ENCODE measurements around the gene KRT35.

KRT35 gene

DNA sequence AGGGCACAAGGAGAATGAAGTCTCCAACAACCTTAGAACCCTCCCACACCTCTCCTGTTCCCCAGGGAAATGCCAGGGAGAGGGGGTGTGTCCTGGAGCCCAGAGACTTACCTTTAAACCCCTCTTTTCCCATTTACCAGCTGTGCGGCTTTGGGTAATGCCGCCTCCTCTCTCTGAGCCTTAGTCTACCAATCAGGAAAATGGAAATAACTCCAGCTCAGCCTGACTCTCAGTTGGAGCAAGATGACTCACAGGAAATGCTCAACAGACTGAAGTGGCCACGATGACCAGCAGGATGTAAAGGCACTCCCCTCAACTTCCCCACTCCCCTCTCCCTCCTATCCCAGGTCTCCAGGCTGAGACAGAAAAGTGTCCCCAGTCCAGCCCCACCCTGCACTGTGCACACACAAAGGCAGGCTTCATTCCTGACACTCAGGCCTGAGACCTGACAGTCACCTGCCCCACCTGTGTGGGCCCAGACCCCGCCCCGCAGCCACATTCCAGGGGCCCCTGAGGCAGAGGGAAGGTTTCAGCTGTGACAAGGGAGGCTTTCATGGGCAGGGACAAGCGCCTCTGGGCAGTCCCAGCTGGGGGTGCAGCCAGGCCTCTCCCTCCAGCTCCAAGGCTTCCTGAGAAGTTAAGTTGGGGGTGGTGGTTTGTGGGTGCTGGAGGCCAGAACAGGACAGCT, 40.8 kb upstream of the KRT35 start:
- Histone ChIP-seq H3K9me3 (ENCODE audit: control insufficient read depth, insufficient read depth, low read length) (no peaks in the 10 kb centered on the region), H3K4me1 (ENCODE audit: control insufficient read depth, low read length) (no peaks in the 10 kb centered on the region), H3F3A (ENCODE audit: control insufficient read depth, insufficient read depth) (no peaks in the 10 kb centered on the region), H3K79me2 (ENCODE audit: control insufficient read depth, low read length) (no peaks in the 10 kb centered on the region), H3K4me3 (ENCODE audit: low read length) (no peak overlapping the region), H4K20me1 (ENCODE audit: control insufficient read depth, insufficient read depth, low read depth, low read length) (no peaks in the 10 kb centered on the region), H3K9me2 (replicated peaks; ENCODE audit: control insufficient read depth, low read length) (no peaks in the 10 kb centered on the region), H3K27me3 (ENCODE audit: control insufficient read depth, low read length) (no peaks in the 10 kb centered on the region), H3K4me2 (ENCODE audit: low read length) (no peak overlapping the region), H3K27ac (ENCODE audit: low read depth, low read length) (no peak overlapping the region), H3K36me3 (ENCODE audit: control insufficient read depth, low read length) (no peaks in the 10 kb centered on the region)
- TF ChIP-seq, protein P1, sequence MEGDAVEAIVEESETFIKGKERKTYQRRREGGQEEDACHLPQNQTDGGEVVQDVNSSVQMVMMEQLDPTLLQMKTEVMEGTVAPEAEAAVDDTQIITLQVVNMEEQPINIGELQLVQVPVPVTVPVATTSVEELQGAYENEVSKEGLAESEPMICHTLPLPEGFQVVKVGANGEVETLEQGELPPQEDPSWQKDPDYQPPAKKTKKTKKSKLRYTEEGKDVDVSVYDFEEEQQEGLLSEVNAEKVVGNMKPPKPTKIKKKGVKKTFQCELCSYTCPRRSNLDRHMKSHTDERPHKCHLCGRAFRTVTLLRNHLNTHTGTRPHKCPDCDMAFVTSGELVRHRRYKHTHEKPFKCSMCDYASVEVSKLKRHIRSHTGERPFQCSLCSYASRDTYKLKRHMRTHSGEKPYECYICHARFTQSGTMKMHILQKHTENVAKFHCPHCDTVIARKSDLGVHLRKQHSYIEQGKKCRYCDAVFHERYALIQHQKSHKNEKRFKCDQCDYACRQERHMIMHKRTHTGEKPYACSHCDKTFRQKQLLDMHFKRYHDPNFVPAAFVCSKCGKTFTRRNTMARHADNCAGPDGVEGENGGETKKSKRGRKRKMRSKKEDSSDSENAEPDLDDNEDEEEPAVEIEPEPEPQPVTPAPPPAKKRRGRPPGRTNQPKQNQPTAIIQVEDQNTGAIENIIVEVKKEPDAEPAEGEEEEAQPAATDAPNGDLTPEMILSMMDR (IDR thresholded peaks at IDR 0.05; ENCODE audit: low read depth, low read length, poor library complexity, severe bottlenecking), result no peak
- TF ChIP-seq EZH2phosphoT487 (IDR thresholded peaks at IDR 0.05; ENCODE audit: borderline replicate concordance, low read length), result no peak

DNA sequence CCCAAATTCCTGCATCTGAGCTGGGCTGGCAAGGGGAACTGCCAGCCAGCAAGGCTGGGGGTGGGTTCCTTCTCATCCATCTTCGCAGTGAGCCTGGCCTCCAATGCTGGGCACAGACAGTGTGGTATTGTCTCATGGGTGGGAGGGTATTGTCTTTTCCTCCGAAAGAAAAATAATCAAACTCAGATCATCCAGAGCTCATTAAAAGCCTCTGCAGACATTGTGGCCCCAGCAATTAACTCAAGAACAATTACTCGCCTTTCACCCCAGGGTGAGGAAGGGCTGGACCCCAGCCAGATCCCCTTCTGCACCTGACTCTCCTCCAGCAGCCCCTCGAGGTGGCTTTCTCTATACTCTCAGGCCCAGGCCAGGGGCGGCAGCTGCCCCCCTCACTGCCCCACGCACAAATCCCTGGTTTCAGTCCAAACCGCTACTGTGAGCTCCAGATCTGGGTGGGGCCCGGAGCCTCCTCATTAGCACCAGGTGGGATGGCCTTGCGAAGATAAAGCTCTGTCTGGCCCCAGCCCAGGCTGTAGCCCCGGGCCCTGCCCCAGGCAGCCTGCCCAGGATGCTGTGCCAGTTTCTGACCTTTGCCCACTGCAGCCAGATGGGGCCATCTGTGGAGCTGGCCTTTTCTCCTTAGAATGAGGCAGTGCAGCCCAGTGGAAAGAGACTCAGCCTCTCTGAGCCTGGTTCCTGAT, 40.0 kb upstream of the KRT35 start:
- Histone ChIP-seq H4K20me1 (ENCODE audit: control insufficient read depth, insufficient read depth, low read depth, low read length) (no peaks in the 10 kb centered on the region), H3K9me2 (replicated peaks; ENCODE audit: control insufficient read depth, low read length) (no peaks in the 10 kb centered on the region), H3K27ac (ENCODE audit: low read depth, low read length) (no peak overlapping the region), H3K9me3 (ENCODE audit: control insufficient read depth, insufficient read depth, low read length) (no peaks in the 10 kb centered on the region), H3K4me1 (ENCODE audit: control insufficient read depth, low read length) (no peaks in the 10 kb centered on the region), H3K79me2 (ENCODE audit: control insufficient read depth, low read length) (no peaks in the 10 kb centered on the region), H3K4me3 (ENCODE audit: low read length) (no peak overlapping the region), H3F3A (ENCODE audit: control insufficient read depth, insufficient read depth) (no peaks in the 10 kb centered on the region), H3K36me3 (ENCODE audit: control insufficient read depth, low read length) (no peaks in the 10 kb centered on the region), H3K27me3 (ENCODE audit: control insufficient read depth, low read length) (no peaks in the 10 kb centered on the region), H3K4me2 (ENCODE audit: low read length) (no peak overlapping the region)
- TF ChIP-seq EZH2phosphoT487 (IDR thresholded peaks at IDR 0.05; ENCODE audit: borderline replicate concordance, low read length), result no peak
- TF ChIP-seq, protein P1 (IDR thresholded peaks at IDR 0.05; ENCODE audit: low read depth, low read length, poor library complexity, severe bottlenecking), result no peak

DNA sequence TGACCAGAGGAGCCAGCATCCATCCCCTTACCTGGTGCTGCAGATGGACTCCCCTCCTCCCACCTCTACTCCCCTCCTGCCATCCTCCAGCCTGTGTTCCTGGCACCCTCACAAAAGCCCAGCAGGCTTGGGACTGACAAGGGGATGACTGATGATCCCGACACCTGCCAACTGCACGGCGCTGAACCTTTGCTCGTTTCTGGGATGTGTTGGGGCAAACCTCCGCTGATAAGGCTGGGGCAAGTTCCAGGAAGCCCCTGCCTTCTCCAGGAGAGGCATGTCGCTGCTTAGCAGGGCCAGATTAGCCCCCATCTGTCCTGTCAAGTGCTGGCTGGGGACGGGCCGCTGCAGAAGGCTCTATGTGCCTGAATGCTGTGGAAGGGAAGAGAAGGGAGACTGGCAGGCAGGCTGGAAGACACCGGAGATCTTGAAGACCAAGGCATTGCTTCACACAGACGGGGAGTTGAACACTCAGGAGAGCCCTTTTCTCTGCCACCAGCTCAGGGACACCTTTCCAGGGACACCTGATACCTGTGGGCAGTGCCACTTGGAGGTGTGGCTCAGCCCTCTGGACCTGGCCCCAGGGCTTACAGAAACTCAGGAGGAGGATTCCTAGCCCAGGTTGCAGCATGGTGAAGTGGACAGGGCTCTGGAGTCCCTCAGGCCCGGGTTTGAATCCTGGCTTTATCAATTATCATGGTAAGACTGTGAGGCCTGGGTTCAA, 38.7 kb upstream of the KRT35 start:
- Histone ChIP-seq H4K20me1 (ENCODE audit: control insufficient read depth, insufficient read depth, low read depth, low read length) (no peaks in the 10 kb centered on the region), H3K9me3 (ENCODE audit: control insufficient read depth, insufficient read depth, low read length) (no peaks in the 10 kb centered on the region), H3K27me3 (ENCODE audit: control insufficient read depth, low read length) (no peaks in the 10 kb centered on the region), H3K4me2 (ENCODE audit: low read length) (no peak overlapping the region), H3K4me1 (ENCODE audit: control insufficient read depth, low read length) (no peaks in the 10 kb centered on the region), H3K4me3 (ENCODE audit: low read length) (no peak overlapping the region), H3K79me2 (ENCODE audit: control insufficient read depth, low read length) (no peaks in the 10 kb centered on the region), H3K36me3 (ENCODE audit: control insufficient read depth, low read length) (no peaks in the 10 kb centered on the region), H3K9me2 (replicated peaks; ENCODE audit: control insufficient read depth, low read length) (no peaks in the 10 kb centered on the region), H3F3A (ENCODE audit: control insufficient read depth, insufficient read depth) (no peaks in the 10 kb centered on the region), H3K27ac (ENCODE audit: low read depth, low read length) (no peak overlapping the region)
- TF ChIP-seq, protein P1 (IDR thresholded peaks at IDR 0.05; ENCODE audit: low read depth, low read length, poor library complexity, severe bottlenecking), result no peak
- no peak for TF ChIP-seq EZH2phosphoT487 (IDR thresholded peaks at IDR 0.05; ENCODE audit: borderline replicate concordance, low read length)

Measured in DOHH2 (cell line).